Fibroblast of skin of right quadriceps (primary cell): ENCODE results near the gene C16orf86.
"Not testable (repeated sequence)": the region's sequence is repeated elsewhere in the genome, so short reads cannot be mapped to it uniquely, and the experiment has no call there.

Experiments used
- DNase-seq: peaks from one replicate; pipeline ENCODE4 v3.0.0-alpha.2; 2013

C16orf86 gene

DNA sequence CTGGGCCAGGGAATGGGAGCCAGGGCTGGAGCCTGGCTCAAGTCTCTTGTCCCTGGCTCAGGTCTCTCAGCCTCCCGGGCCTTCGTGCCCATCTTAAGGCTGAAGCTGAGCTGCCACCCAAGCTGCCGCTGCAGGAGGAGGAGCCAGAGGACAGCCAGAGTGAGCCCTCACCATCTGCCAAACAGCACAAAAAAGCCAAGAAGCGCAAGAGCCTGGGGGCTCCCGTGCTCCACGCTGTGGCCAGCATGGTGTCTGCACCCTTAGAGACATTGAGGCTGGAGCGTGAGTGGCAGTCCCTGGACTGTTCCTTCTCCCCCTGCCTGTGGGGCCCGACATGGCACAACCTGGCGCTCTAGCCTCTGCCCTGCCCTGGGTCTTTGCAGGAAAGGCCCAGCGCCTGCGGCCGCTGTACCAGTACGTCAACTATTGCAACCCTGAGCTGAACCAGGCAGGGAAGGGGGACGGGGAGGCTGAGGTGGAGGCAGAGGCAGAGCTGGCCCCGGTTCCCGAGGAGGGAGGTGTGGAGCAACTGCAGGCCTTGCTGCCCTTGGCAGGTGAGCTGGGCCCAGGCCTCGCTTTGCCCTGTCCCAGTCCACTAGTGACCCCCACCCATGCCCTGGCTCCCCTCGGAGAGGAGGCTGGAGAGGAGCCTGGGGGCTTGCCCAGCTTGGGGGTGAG lies 1.3 kb downstream of the C16orf86 start:
- DNase-seq: peak; percentile 92

- DNase-seq: no peak
Measured at GRCh38 chr16:67668495-67669157, 2.0 kb downstream of the C16orf86 start.

GRCh38 chr16:67669499-67670101 lies 3.0 kb downstream of the C16orf86 start:
- no peak for DNase-seq

DNA sequence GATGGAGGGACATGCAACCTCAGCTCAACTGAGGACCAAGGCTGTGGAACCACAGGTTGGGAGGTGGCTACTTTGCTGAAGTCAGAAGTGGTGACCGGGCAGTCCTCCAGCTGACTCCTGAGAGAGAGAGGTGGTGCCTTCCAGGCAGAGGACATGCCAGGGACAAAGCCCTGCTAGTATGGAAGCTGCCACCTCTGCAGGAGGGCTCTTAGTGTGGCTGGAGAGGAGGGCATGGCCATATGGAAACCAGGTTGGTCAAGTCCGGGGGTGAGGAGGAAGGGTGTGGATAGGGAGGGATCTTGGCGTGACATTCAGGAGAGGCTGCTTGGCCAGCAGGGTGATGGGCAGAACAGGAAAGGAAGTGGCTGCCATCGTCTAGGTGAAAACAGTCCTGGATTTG lies 5.7 kb downstream of the C16orf86 start:
- no peak for DNase-seq

DNA sequence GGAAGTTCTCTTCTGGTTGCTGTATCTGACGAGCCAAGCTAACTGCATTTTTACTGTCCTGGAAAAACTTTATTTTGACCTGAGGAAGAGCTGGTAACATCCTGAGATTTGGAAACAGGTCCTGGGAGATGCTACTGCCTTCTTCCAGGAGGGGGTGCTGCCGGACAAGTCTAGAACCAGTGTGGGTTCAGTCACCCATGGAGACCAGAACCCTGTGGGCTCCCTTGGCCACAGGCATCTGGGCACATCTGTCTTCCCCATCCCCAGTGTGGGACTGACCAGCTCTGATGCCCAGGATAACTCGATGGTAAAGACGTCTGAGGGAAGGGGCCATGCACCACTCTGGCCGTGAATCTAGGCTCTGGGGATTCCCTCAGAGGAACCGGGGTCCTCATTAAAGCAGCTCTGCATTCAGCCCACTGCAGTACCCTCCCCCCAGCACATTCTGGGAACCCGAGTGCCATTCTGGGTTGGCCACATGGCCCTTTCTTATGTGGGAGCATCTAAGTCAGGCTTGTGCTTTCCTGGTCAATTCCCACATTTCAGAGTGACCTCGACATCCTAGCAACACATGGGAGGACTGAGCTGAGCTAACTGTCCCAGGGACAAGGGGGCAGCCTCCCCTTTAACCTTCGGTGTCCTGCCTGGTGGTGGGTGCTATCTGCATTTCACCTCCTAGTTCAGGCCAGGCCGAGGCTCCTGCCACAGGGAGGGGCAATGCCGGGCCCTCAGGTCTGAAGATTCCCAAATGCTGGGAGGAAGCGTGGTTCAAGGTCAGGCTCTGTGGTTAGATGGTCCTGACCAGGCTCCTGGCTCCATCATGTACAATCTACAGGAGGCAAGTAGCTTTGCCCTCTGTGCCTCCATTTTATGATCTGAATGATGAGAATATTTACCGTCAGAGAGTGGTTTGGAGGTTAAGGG lies 6.4 kb downstream of the C16orf86 start:
- DNase-seq: peak; percentile 58

GRCh38 chr16:67673712-67674580 lies 7.3 kb downstream of the C16orf86 start:
- DNase-seq: peak; percentile 27

DNA sequence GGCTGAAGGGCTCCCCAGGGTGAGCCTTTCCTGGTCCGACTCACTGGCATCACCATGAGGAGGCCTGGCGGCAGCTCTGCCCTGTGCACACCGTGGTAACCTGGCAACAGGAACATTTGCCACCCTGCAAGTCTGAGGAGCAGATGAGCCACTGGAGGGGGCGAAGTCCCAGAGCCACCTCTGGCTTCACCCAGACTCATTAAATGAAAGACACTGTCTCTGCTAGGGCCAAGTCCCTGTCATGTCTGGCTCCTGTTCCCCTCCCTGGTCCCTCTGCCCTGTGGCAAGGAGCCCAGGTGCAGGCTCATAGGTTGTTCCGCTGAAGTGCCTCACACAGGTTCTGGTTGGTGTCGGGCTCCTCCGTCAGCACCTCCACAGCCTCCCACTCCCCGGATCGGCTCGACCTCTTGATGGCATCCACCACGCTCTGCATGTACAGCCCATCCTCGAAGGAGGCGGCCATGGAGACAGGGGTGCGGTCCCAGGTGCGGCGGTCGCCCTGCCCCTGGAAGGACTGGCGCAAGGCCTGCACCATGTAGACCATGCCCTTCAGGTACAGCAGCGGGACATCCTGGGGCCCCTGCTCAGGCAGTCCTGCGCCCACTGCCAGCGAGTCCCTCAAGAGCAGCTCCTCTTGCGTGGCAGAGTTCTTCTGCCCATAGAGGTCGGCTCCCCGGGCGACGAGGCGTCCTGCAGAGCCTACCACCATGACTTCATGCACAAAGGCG lies 8.4 kb downstream of the C16orf86 start:
- no peak for DNase-seq

DNA sequence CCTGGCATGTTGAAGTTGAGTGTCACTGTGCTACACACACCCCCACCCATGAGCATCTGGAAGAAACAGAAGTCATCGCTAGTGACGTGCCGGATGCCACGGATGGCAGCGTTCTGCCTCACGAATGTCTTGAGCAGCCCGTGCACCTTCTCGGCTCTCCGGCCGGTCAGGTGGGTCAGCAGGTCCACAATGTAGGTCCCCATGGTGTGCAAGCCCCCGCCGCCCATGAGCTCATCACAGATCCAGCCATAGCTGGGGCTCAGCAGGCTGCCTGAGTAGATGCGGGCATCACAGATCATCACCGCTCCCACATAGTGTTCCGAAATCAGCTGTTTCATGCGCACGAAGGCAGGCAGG lies 8.9 kb downstream of the C16orf86 start:
- DNase-seq: no peak

- DNase-seq: no peak
Measured at GRCh38 chr16:67675999-67676398, 9.4 kb downstream of the C16orf86 start.

DNA sequence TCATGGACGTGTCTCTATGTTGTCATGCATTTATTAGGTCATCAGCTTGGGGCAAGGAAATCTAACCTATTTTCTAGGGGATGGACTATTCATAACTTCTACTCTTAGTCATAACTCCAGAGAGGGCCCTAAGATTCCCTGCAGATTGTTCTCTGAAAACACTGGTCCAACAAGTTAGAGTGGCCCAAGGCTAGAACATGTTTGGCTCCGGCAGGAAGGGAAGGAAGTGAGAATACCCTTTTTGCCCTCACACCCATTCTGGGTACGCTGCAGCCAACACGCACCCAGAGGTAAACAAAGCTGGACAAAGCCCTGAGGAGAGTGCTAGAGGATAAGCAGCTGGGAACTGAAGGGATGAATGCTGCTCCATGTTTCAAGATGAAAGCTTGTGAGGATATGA lies 9.9 kb downstream of the C16orf86 start:
- no peak for DNase-seq

DNA sequence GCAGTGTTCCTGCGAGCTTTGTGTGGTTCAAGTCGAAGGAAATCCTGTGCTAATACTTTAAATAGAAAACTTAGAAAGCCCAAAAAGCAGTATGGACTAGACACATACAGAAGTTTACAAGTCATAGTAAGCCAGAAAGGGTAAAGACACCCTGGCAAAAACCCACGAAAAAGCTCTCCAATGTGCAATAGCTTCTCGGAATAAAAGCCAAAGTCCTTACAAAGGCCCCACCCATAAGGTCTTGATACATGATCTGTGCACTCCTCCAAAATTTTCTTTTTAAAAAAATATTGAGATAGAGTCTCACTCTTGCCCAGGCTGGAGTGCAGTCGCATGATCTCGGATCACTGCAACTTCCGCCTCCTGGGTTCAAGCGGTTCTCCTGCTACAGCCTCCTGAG lies 10.3 kb downstream of the C16orf86 start:
- DNase-seq: no peak

DNA sequence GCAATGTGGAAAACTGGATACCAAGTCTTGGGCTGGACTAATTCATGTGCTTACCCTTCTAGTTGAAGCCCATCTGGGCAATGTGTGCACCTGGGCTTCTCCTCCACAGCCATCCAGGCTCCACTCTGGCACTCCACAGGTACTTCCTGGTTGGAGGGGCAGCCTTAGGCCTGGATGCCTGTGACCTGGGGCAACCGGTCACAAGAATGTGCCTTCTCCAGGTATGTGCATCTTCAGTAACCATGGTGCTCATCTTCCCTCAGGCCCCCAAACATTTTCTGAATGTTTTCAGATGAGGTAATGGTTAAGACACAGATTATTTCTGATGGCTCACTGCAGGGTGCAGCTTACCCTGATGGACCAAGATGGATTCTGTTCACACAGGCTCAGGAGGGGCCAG lies 11.1 kb downstream of the C16orf86 start:
- DNase-seq: no peak

DNA sequence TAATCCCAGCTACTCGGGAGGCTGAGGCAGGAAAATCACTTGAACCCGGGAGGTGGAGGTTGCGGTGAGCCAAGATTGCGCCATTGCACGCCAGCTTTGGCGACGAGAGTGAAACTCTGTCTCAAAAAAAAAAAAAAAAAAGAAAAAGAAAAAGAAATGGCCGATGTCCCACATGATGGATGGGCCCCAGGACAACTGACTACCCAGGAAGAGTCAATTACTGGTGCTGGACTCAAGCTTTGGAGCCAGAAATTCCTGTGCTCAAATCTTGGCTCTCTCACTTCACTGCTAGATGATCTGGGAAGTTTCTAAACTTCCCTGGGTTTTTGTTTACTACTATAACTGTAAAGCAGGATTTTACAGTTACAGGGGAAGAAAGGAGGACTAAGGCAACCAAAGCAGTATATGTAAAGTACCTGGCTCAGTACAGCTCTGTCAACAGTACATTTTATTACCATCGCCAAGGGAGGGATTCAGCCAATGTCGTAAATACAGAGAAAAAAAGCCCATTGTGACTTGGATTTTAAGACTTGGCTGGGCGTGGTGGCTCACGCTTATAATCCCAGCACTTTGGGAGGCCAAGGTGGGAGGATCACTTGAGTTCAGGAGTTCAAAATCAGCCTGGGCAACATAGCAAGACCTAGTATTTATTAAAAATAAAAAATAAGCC lies 11.9 kb downstream of the C16orf86 start:
- DNase-seq: no peak

DNA sequence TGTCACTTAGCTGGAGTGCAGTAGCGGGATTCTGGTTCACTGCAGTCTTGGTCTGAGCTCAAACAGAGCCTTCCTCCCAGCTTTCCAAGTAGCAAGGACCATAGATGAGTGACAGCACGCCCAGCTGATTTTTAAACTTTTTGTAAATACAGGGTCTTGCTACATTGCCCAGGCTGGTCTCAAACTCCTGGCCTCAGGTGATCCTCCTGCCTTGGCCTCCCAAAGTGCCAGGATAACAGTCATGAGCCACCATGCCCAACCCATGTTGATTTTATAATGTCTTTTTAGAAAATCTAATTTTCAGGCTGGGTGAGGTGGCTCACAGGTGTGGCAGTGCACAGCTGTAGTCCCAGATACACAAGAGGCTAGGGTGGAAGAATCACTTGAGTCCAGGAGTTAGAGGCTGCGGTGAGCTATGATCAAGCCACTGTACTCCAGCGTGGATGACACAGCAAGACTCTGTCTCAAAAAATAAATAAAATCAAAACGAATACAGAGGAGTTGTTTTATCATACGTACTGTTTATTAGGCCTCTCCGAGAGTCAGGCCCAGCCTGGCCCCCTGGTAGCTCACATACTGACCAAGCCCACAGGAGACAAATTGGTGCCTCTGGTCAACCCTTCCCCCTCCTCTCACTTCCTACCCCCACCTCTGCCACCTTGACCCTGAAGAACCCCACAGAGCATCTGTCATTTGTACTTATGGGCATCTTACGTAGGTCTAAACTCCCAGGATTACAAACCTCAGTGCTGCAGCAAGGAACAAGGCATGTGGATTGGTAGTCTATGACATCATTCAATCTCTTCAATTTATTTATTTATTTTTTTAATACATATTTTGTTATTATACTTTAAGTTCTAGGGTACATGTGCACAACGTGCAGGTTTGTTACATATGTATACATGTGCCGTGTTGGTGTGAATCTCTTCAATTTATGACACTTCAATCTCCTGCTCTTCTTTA lies 13.6 kb downstream of the C16orf86 start:
- no peak for DNase-seq

DNA sequence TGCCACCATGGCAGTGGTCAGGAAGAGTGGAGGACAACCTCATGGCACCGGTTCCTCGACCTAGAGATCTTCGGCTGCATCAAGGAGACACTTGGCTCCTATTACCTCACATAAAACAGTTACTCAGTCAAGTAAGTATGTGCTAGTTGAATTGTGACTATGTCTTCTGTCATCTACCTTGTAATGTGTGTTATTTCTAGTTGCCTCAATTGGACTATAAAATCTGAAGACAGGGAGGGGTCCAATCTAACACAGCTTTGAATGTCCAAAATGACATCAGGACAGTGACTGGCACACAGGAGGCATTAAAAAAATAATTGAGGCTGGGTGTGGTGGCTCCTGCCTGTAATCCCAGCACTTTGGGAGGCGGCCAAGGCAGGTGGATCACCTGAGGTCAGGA lies 17.2 kb downstream of the C16orf86 start:
- no peak for DNase-seq

GRCh38 chr16:67685388-67686112 lies 18.9 kb downstream of the C16orf86 start:
- DNase-seq: no peak

- DNase-seq: not testable (repeated sequence)
Measured at GRCh38 chr16:67693517-67694285, 27.1 kb downstream of the C16orf86 start.

DNA sequence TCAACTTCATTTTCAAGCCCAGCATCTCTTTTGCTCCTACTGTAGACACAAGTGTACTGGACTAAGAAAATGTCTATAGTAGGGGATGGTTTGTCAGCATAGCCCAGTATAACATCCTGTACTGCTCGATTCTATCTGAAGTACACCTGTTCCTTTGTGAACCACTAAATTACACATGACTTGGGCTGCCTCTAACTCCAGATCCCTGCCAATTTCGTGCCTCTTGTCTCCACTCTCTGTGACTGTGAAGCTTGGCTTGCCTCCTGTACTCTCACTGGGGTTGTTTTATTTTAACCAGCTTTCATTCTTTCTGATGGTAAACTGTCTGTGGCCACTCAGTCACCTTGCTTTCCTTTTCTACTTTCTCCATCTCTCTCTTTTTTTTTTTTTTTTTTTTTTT lies 28.0 kb downstream of the C16orf86 start:
- DNase-seq: no peak
